Nephron progenitor cell (in vitro differentiated cells): ENCODE measurements around the gene BEND5.

Source experiments
- DNase-seq: peaks from one replicate; pipeline ENCODE4 v3.0.0; 2021
- H3K27ac Mint-ChIP-seq: 2 replicates; pipeline ENCODE4 v1.8.0; 2021; ENCODE audit warnings: mild to moderate bottlenecking, moderate library complexity, mixed read lengths
- H3K27me3 Mint-ChIP-seq: 2 replicates; pipeline ENCODE4 v1.8.0; 2021; ENCODE audit warnings: mild to moderate bottlenecking, low read depth, mixed read lengths; ENCODE audit not compliant: poor library complexity
- H3K36me3 Mint-ChIP-seq: 2 replicates; pipeline ENCODE4 v1.8.0; 2021; ENCODE audit warnings: low read depth, mixed read lengths
- H3K4me1 Mint-ChIP-seq: 2 replicates; pipeline ENCODE4 v1.8.0; 2021; ENCODE audit warnings: mixed read lengths
- H3K4me3 Mint-ChIP-seq: 2 replicates; pipeline ENCODE4 v1.8.0; 2021; ENCODE audit warnings: mild to moderate bottlenecking, moderate library complexity, mixed read lengths
- H3K9me3 Mint-ChIP-seq: 2 replicates; pipeline ENCODE4 v1.8.0; 2021; ENCODE audit warnings: mild to moderate bottlenecking, moderate library complexity, mixed read lengths
- CTCF ChIP-seq: fragments of 200-600 bp; sonication (generic); IDR thresholded peaks from 2 replicates; pipeline ENCODE4 v1.5.0; 2021; ENCODE audit warnings: antibody characterized with exemption

Gene BEND5

GRCh38 chr1:48684381-48684780 is 92.3 kb downstream of the BEND5 start:
- DNase-seq = no peak
- peaks cover 28% of the 10 kb centered on the region for H3K4me1 Mint-ChIP-seq
- H3K36me3 Mint-ChIP-seq = no peaks in the 10 kb centered on the region
- peaks cover 8% of the 10 kb centered on the region for H3K27me3 Mint-ChIP-seq
- no peak for TF ChIP-seq CTCF
- H3K4me3 Mint-ChIP-seq = no peak overlapping the region
- no peaks in the 10 kb centered on the region for H3K9me3 Mint-ChIP-seq
- H3K27ac Mint-ChIP-seq = no peak overlapping the region

GRCh38 chr1:48683839-48684238 is 92.9 kb downstream of the BEND5 start:
- Mint-ChIP-seq H3K27ac (no peak overlapping the region), H3K9me3 (no peaks in the 10 kb centered on the region), H3K36me3 (no peaks in the 10 kb centered on the region), H3K4me1 (peaks cover 28% of the 10 kb centered on the region), H3K27me3 (peaks cover 9% of the 10 kb centered on the region), H3K4me3 (no peak overlapping the region)
- TF ChIP-seq CTCF = no peak
- DNase-seq = no peak

- no peak overlapping the region for H3K27ac Mint-ChIP-seq
- TF ChIP-seq CTCF = no peak
- DNase-seq = no peak
- peaks cover 12% of the 10 kb centered on the region for H3K4me1 Mint-ChIP-seq
- H3K4me3 Mint-ChIP-seq = no peak overlapping the region
- H3K27me3 Mint-ChIP-seq = peaks cover 9% of the 10 kb centered on the region
- no peaks in the 10 kb centered on the region for H3K36me3 Mint-ChIP-seq
- no peaks in the 10 kb centered on the region for H3K9me3 Mint-ChIP-seq
Observed at GRCh38 chr1:48681476-48682305, 95.0 kb downstream of the BEND5 start.

GRCh38 chr1:48680411-48681035 is 96.2 kb downstream of the BEND5 start:
- no peak for TF ChIP-seq CTCF
- no peak overlapping the region for H3K27ac Mint-ChIP-seq
- no peaks in the 10 kb centered on the region for H3K9me3 Mint-ChIP-seq

GRCh38 chr1:48679859-48680258 is 96.8 kb downstream of the BEND5 start:
- DNase-seq = no peak
- H3K4me3 Mint-ChIP-seq = no peak overlapping the region
- H3K4me1 Mint-ChIP-seq = peaks cover 5% of the 10 kb centered on the region
- H3K9me3 Mint-ChIP-seq = no peaks in the 10 kb centered on the region
- no peak for TF ChIP-seq CTCF
- no peaks in the 10 kb centered on the region for H3K36me3 Mint-ChIP-seq
- no peak overlapping the region for H3K27ac Mint-ChIP-seq
- peaks cover 17% of the 10 kb centered on the region for H3K27me3 Mint-ChIP-seq

More at GRCh38 chr1:48680411-48681035, 96.2 kb downstream of the BEND5 start:
- Mint-ChIP-seq H3K4me1 (peaks cover 5% of the 10 kb centered on the region), H3K27me3 (peaks cover 10% of the 10 kb centered on the region), H3K4me3 (no peak overlapping the region), H3K36me3 (no peaks in the 10 kb centered on the region)
- DNase-seq = no peak
